GM10248 (cell line): ENCODE measurements around the gene SLC26A4.

Experiments used
- CTCF ChIA-PET: fragments of 300-600 bp; sonication (Branson Sonifier 250); formaldehyde crosslinking; extraction: SDS; loops from one replicate; lab custom pipeline; 2021; ENCODE audit warnings: antibody characterized with exemption; lab: Yijun Ruan, JAX
- POLR2A ChIA-PET: fragments of 350-650 bp; sonication (Branson Sonifier 250); formaldehyde crosslinking; extraction: SDS; loops from one replicate; lab custom pipeline; 2020; ENCODE audit warnings: antibody characterized with exemption; lab: Yijun Ruan, JAX
- DNase-seq: peaks from one replicate; pipeline ENCODE4 v3.0.0; 2012; ENCODE audit errors: extremely low spot score
- TF ChIP-seq, protein P1 (sequence below): IDR thresholded peaks from 2 replicates; pipeline ENCODE4 v1.5.1; 2012; ENCODE audit warnings: mild to moderate bottlenecking, low read depth; ENCODE audit errors: extremely low read depth, missing control alignments, control extremely low read depth

Gene SLC26A4

DNA sequence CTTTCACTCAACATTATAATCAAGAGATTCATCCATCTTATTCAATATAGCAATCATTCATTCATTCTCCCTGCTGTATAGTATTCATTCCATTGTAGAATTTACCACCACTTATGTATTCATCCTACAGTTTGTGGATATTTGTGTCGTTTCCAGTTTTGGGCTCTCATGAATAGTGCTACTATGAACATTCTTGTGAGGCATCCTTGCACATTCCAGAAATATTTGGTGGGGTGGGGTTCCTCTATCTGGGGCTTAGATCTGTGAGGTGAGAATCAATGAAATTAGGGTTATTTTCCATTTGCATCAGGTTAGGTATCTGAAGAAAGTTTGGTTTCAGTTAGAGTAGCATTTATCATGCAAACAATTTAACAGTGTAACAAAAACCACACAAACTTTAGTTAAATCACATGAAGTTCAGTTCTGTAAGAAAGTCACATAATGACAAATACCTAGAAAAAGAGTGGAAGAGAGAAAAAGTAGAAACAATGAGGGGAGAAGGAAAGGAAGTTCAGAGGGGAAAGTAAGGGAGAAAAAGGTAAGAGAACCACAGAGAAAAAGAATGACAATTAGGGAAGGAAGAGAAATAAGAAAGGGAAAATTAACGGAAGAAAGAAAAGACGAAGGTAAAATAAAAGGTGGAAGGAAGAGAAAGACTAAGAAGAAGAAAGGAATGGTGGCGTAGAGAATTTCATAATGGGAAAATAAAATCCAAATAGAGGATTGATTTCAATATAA, 58.0 kb downstream of the SLC26A4 start:
- CTCF ChIA-PET = interaction anchor here (1.6 to 2.7 kb wide), 4 partner anchors 9 to 255 kb away, joined by 5 to 11 read pairs (median 8); no protein-coding TSS in a partner anchor
- TF ChIP-seq, protein P1, sequence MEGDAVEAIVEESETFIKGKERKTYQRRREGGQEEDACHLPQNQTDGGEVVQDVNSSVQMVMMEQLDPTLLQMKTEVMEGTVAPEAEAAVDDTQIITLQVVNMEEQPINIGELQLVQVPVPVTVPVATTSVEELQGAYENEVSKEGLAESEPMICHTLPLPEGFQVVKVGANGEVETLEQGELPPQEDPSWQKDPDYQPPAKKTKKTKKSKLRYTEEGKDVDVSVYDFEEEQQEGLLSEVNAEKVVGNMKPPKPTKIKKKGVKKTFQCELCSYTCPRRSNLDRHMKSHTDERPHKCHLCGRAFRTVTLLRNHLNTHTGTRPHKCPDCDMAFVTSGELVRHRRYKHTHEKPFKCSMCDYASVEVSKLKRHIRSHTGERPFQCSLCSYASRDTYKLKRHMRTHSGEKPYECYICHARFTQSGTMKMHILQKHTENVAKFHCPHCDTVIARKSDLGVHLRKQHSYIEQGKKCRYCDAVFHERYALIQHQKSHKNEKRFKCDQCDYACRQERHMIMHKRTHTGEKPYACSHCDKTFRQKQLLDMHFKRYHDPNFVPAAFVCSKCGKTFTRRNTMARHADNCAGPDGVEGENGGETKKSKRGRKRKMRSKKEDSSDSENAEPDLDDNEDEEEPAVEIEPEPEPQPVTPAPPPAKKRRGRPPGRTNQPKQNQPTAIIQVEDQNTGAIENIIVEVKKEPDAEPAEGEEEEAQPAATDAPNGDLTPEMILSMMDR = no peak
- POLR2A ChIA-PET = no interaction called here
- no peak for DNase-seq

DNA sequence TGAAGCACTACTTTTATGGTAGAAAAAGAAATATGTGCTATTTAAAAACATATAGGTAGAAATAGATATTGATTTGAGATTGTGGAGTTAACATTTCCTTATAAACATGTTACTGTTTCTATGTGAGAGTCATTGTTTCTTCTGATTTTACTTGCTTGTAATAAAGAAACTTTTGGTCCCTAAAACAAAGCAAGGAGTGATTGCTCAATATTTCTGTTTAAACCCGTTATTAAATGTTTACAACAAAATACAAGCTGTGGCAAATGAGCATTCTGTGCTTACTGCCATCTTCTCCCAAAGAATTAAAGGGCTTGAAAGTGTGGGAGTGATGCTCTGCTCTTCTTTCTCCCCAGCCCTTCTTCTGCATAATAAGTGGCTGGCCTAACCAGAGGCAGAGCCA, 60.7 kb downstream of the SLC26A4 start:
- DNase-seq = no peak
- CTCF ChIA-PET = interaction anchor here (1.5 to 2.7 kb wide), 3 partner anchors 11 to 258 kb away, joined by 4 to 11 read pairs (median 9); no protein-coding TSS in a partner anchor
- TF ChIP-seq, protein P1 = no peak
- POLR2A ChIA-PET = no interaction called here

DNA sequence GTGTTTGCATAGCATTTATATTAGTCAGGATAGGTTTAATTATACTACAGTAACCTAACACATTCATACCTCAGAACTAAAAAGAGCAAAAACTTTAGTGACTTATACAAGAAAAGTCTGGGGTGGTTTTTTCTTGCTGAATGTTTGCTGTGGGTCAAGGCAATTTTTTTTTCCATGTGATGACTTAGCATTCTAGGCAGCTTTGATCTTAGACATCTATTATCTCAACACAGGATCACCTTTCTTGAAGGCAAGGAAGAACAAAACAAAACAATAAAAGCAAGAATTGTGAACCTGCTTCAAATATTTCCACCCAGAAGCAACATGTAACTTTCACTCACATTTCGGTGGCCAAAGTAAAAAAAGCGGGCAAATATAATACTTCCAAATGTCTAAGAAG, 62.6 kb downstream of the SLC26A4 start:
- POLR2A ChIA-PET = no interaction called here
- CTCF ChIA-PET = interaction anchor here (0.8 to 2.9 kb wide), 4 partner anchors 14 to 573 kb away, joined by 3 to 17 read pairs (median 4); no protein-coding TSS in a partner anchor

DNA sequence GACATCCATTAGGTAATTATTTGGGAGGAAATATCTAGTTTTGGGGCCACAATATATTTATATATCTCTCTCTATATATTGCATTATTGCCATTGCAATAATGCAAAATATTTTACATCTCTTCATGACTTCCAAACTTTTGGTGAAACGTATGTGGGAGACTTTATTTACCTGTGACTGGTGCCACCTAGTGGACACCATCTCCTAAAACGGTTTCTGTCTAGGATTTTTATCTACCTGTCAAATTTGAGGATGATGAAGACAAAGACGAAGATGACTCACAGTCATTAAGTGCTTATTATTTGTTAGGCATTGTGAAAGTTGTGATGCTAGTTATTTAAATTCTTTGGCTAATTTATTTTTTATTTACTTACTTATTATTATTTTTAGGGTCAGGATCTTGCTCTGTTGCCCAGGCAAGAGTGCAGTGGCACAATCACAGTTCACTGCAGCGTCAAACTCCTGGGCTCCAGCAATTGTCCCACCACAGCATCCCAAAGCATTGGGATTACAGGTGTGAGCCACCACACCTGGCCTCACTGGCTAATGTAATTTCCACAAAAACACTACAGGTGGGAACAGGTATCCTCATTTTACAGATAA, 64.6 kb downstream of the SLC26A4 start:
- DNase-seq = peak; percentile 66
- CTCF ChIA-PET = interaction anchor here (0.6 to 4.3 kb wide), 16 partner anchors 9 to 578 kb away, joined by 3 to 32 read pairs (median 4); partner anchors contain the start of genes BCAP29 and CBLL1
- TF ChIP-seq, protein P1 = peak; percentile 63
- POLR2A ChIA-PET = no interaction called here

More for the DNA sequence above, 62.6 kb downstream of the SLC26A4 start:
- TF ChIP-seq, protein P1 = no peak
- DNase-seq = no peak

DNA sequence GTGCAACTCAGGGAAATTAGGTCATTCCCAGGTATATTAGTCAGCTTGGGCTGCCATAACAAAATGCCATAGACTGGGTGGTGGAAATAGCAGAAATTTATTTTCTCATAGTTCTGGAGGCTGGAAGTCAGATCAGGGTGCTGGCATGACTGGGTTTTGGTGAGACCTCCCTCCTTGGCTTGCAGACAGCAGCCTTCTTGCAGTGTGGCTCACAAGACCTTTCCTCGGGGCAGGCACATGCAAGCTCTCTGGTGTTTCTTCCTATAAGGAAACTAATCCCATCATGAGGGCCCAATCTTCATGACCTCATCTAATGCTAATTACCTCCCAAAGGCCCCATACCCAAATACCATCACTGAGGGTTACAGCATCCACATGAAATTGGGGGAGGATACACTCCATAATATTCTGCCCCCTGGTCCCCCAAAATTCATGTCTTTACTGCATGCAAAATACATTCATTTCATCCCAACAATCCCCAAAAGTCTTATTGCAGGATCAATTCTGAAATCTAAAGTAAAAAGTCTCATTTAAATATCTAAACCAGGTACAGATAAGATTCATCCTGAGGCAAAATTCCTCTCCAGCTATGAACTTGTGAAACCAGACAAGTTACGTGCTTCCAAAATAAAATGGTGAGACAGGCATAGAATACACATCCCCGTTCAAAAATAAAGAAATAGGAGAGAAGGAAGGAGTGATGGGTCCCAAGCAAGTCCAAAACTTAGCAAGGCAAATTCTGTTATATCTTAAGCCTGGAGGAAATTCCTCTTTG, 65.9 kb downstream of the SLC26A4 start:
- TF ChIP-seq, protein P1 = no peak
- POLR2A ChIA-PET = no interaction called here
- no peak for DNase-seq
- CTCF ChIA-PET = interaction anchor here (0.9 to 4.3 kb wide), 15 partner anchors 9 to 579 kb away, joined by 3 to 32 read pairs (median 4); no protein-coding TSS in a partner anchor

DNA sequence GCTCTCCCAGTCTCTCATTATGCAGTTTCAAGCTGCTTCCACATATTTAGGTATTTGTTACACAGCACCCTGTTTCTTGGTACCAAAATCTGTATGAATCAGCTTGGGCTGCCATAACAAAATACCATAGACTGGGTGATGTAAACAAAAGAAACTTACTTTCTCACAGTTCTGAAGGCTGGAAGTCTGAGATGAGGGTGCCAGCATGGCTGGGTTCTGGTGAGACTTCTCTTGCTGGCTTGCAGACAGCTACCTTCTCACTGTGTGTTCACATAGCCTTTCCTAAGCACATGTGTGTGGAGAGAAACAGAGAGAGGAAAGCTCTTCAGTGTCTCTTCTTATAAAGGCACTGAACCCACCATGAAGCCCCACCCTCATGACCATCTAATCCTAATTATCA, 67.6 kb downstream of the SLC26A4 start:
- TF ChIP-seq, protein P1 = no peak
- CTCF ChIA-PET = interaction anchor here (1.1 to 4.3 kb wide), 8 partner anchors 9 to 580 kb away, joined by 3 to 32 read pairs (median 4); partner anchors contain the start of gene CBLL1
- POLR2A ChIA-PET = no interaction called here
- DNase-seq = no peak
